Neutrophil (primary cell): Measurements from ENCODE around the gene FKBP10.

Experiments used
- H3K27ac ChIP-seq: fragments of 200-600 bp; sonication (generic); 2 replicates; pipeline ENCODE4 v1.5.1; 2016; ENCODE audit warnings: mild to moderate bottlenecking, moderate library complexity
- H3K27me3 ChIP-seq: fragments of 200-600 bp; sonication (generic); 2 replicates; pipeline ENCODE4 v1.6.0; 2016; ENCODE audit warnings: mild to moderate bottlenecking
- H3K36me3 ChIP-seq: fragments of 200-600 bp; sonication (generic); 2 replicates; pipeline ENCODE4 v1.5.1; 2017
- H3K4me1 ChIP-seq, 2 experiments: fragments of 200-600 bp in 1 of 2; sonication (generic) in 1 of 2; 1 replicate in 1 of 2; 2 replicates in 1 of 2; pipeline versions ENCODE4 v1.5.1 to v1.6.1; 2013 to 2016; ENCODE audit warnings: low read depth in 1 of 2, low read length in 1 of 2, mild to moderate bottlenecking in 1 of 2, moderate library complexity in 1 of 2; ENCODE audit not compliant: control insufficient read depth in 1 of 2, insufficient read depth in 1 of 2
- H3K4me3 ChIP-seq, 2 experiments: fragments of 200-600 bp in 1 of 2; sonication (generic) in 1 of 2; 1 replicate in 1 of 2; 2 replicates in 1 of 2; pipeline ENCODE4 v1.5.1; 2013 to 2016; ENCODE audit warnings: low read depth in 1 of 2, low read length in 1 of 2, mild to moderate bottlenecking in 1 of 2, moderate library complexity in 1 of 2
- H3K9me3 ChIP-seq: fragments of 200-600 bp; sonication (generic); 2 replicates; pipeline ENCODE4 v1.5.1; 2016
- TF ChIP-seq, protein P1 (sequence below): fragments of 200-600 bp; sonication (generic); IDR thresholded peaks from 2 replicates; pipeline ENCODE4 v1.5.1; 2016; ENCODE audit warnings: antibody characterized with exemption

The FKBP10 gene

DNA sequence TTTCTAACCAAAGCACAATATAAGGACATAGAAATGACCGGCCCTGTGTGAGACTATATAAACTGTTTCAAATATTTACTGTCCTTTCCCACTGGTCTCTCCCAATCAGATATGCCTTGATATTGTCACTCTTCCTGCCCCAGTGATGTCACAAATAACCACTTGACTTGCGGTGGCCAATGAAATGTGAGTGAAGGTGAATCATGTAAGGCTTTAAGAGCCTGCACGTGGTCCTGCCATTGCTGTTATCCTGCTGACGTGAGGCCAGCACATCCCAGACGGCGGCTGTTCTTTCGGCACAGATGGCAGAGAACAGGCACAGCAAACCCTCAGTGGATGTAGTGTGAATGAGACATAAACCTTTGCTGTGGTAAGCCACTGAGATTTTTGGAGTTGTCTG lies 57.8 kb downstream of the FKBP10 start:
- H3K27ac ChIP-seq: no peak overlapping the region
- H3K4me3 ChIP-seq: no peak overlapping the region
- H3K27me3 ChIP-seq: no peaks in the 10 kb centered on the region
- TF ChIP-seq, protein P1, sequence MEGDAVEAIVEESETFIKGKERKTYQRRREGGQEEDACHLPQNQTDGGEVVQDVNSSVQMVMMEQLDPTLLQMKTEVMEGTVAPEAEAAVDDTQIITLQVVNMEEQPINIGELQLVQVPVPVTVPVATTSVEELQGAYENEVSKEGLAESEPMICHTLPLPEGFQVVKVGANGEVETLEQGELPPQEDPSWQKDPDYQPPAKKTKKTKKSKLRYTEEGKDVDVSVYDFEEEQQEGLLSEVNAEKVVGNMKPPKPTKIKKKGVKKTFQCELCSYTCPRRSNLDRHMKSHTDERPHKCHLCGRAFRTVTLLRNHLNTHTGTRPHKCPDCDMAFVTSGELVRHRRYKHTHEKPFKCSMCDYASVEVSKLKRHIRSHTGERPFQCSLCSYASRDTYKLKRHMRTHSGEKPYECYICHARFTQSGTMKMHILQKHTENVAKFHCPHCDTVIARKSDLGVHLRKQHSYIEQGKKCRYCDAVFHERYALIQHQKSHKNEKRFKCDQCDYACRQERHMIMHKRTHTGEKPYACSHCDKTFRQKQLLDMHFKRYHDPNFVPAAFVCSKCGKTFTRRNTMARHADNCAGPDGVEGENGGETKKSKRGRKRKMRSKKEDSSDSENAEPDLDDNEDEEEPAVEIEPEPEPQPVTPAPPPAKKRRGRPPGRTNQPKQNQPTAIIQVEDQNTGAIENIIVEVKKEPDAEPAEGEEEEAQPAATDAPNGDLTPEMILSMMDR: no peak
- H3K9me3 ChIP-seq: no peaks in the 10 kb centered on the region
- H3K4me1 ChIP-seq: peaks cover 0 to 2% of the 10 kb centered on the region in 2 experiments
- peaks cover 69% of the 10 kb centered on the region for H3K36me3 ChIP-seq

DNA sequence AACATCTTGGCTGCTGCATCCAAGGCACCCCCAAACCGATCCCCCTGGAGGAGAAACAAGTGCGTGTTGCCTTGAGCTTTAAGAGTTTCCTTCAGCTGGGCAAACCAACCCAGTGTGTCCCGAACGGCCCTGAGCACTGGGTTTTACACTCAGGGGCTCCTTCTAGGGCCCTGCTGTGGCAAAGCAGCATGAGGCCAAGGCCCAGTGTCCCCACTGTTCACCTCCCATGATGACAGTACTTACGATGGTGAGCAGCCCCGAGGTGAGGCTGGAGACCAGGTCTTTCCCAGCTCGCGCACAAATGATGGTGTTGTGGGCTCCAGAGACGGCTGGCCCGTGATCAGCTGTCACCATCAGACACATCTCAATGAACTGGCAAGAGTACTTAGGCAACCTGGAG lies 59.0 kb downstream of the FKBP10 start:
- Histone ChIP-seq H3K36me3 (peaks cover 79% of the 10 kb centered on the region), H3K4me1 (no peaks in the 10 kb centered on the region), H3K27ac (no peak overlapping the region), H3K9me3 (no peaks in the 10 kb centered on the region), H3K4me3 (no peak overlapping the region), H3K27me3 (no peaks in the 10 kb centered on the region)
- TF ChIP-seq, protein P1: no peak
